Thymus (tissue), 11 donors: ENCODE data around the gene PRDM16. TPM values are rescaled to one million over a fixed set of nuclear protein-coding genes. Genes with fewer than 3 reads are reported as not detected.

ENCODE experiments used
- DNase-seq, 9 donors: peaks; one replicate each; pipeline ENCODE4 v3.0.0-alpha.2; 2013; ENCODE audit warnings: low spot score in 9 of 9, low read depth in 6 of 9, missing footprints in 1 of 9
- H3K27ac ChIP-seq, 2 donors: one replicate each; pipeline ENCODE4 v1.5.1; 2013; ENCODE audit warnings: control low read depth in 1 of 2, low read depth in 1 of 2, low read length in 1 of 2, mild to moderate bottlenecking in 1 of 2, moderate library complexity in 1 of 2
- H3K27me3 ChIP-seq, 2 donors: one replicate each; pipeline ENCODE4 v1.5.1; 2013; ENCODE audit warnings: low read length in 1 of 2; ENCODE audit not compliant: control insufficient read depth in 2 of 2, insufficient read depth in 1 of 2
- H3K36me3 ChIP-seq, 2 donors: one replicate each; pipeline ENCODE4 v1.5.1; 2013; ENCODE audit warnings: low read length in 1 of 2, mild to moderate bottlenecking in 1 of 2, moderate library complexity in 1 of 2; ENCODE audit not compliant: control insufficient read depth in 2 of 2, insufficient read depth in 2 of 2
- H3K4me1 ChIP-seq, 2 donors: one replicate each; pipeline ENCODE4 v1.5.1; 2013; ENCODE audit warnings: low read length in 2 of 2; ENCODE audit not compliant: control insufficient read depth in 2 of 2, insufficient read depth in 2 of 2
- H3K4me3 ChIP-seq, 2 donors: one replicate each; pipeline ENCODE4 v1.5.1; 2013; ENCODE audit warnings: low read length in 2 of 2, control low read depth in 1 of 2, mild to moderate bottlenecking in 1 of 2
- H3K9me3 ChIP-seq, 2 donors: one replicate each; pipeline ENCODE4 v1.5.1; 2013; ENCODE audit warnings: low read length in 1 of 2, mild to moderate bottlenecking in 1 of 2; ENCODE audit not compliant: control insufficient read depth in 2 of 2, insufficient read depth in 1 of 2
- WGBS: extraction: QIAGEN DNeasy Blood & Tissue Kit; methylation state at CpG from one replicate; pipeline ENCODE4 v1.1.7; 2013; 5-methylcytosine and 5-hydroxymethylcytosine counted together
- polyA plus RNA-seq: library from polyadenylated mRNA; stranded (reverse); fragments of 200-250 nt; gene quantifications from one replicate; pipeline ENCODE4 v1.2.3, GENCODE V29; 2013
- total RNA-seq: library from RNA; stranded (reverse); fragments of 120-200 nt; gene quantifications from one replicate; pipeline ENCODE4 v1.2.4, GENCODE V29; 2013
- donor health status: healthy.

Gene PRDM16
- total and polyA plus RNA-seq, 2 donors: 0.09 to 0.55 TPM

DNA sequence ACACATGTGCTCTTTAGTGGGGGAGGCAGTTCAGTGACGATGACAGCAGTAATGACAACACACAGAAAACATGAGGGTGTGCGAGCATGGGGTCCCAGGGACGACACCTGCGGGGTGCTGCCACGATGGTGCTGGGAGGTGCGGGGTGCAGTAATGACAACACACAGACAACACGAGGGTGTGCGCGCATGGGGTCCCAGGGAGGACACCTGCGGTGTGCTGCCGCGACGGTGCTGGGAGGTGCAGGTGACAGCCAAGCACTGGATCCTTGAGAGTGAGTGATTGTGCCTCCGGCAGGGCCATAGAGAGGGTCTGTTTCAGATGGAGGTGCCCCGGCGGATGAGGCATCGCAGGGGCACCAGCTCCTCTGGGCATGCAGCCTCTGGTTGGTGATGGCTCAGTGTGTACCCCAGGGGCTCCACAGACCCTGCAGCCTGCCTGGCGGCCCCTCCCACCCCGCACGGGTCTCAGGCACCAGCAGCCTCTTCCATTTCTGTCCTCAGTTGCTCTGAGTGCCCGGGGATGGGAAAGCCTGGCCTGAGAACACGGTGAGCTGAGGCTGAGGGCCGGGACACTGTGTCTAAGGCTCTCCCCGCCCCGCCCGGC, 193.8 kb downstream of the PRDM16 start:
- H3K4me3 ChIP-seq: no peak overlapping the region
- H3K27me3 ChIP-seq: no peaks in the 10 kb centered on the region
- WGBS: 92% methylated on average over 26 of the region's 26 CpGs
- H3K9me3 ChIP-seq: peaks cover 0 to 2% of the 10 kb centered on the region in 2 donors
- H3K4me1 ChIP-seq: no peaks in the 10 kb centered on the region
- DNase-seq: no peak
- no peak overlapping the region for H3K27ac ChIP-seq
- no peaks in the 10 kb centered on the region for H3K36me3 ChIP-seq

DNA sequence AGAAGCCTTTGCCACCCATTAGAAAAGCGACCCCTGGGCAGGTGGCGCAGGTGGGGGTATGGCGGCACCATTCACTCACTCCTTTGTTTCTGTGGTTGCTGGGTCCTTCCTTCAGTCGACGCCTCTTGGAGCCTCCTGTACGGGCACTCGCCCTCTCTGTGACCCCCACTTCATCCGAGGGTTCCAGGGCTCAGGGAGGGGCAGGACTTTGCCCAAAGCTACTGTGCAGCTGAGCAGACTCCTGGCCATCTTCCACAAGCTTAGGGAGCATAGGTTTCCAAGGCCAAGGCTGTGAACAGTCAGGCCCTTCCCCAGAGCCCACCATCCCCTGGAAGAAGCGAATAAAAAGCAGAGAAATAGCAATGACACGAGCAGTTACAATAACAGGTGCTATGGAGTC, 194.8 kb downstream of the PRDM16 start:
- no peak for DNase-seq
- Histone ChIP-seq H3K4me3 (no peak overlapping the region), H3K27ac (no peak overlapping the region), H3K36me3 (no peaks in the 10 kb centered on the region), H3K27me3 (no peaks in the 10 kb centered on the region), H3K4me1 (no peaks in the 10 kb centered on the region), H3K9me3 (peaks cover 0 to 2% of the 10 kb centered on the region in 2 donors)
- WGBS: 95% methylated on average over 10 of the region's 10 CpGs

DNA sequence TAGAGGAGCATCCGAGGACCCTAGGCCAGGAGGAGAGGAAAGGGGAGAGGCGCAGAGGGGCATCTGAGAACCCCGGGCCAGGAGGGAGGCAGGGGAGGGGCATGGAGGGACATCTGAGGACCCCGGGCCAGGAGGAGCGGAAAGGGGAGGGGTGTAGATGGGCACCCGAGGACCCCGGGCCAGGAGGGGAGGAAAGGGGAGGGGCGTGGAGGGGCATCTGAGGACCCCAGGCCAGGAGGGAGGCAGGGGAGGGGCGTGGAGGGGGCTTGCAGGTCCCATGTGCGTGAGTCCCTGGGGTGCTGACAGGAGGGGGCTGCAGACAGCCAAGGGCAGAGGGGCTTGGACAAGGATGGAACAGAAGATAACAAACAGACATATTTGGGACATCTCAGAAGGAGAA, 195.5 kb downstream of the PRDM16 start:
- peaks cover 0 to 2% of the 10 kb centered on the region in 2 donors for H3K9me3 ChIP-seq
- no peak overlapping the region for H3K27ac ChIP-seq
- no peak for DNase-seq
- no peaks in the 10 kb centered on the region for H3K27me3 ChIP-seq
- H3K36me3 ChIP-seq: no peaks in the 10 kb centered on the region
- 92% methylated on average over 10 of the region's 10 CpGs for WGBS
- H3K4me3 ChIP-seq: no peak overlapping the region
- H3K4me1 ChIP-seq: no peaks in the 10 kb centered on the region

DNA sequence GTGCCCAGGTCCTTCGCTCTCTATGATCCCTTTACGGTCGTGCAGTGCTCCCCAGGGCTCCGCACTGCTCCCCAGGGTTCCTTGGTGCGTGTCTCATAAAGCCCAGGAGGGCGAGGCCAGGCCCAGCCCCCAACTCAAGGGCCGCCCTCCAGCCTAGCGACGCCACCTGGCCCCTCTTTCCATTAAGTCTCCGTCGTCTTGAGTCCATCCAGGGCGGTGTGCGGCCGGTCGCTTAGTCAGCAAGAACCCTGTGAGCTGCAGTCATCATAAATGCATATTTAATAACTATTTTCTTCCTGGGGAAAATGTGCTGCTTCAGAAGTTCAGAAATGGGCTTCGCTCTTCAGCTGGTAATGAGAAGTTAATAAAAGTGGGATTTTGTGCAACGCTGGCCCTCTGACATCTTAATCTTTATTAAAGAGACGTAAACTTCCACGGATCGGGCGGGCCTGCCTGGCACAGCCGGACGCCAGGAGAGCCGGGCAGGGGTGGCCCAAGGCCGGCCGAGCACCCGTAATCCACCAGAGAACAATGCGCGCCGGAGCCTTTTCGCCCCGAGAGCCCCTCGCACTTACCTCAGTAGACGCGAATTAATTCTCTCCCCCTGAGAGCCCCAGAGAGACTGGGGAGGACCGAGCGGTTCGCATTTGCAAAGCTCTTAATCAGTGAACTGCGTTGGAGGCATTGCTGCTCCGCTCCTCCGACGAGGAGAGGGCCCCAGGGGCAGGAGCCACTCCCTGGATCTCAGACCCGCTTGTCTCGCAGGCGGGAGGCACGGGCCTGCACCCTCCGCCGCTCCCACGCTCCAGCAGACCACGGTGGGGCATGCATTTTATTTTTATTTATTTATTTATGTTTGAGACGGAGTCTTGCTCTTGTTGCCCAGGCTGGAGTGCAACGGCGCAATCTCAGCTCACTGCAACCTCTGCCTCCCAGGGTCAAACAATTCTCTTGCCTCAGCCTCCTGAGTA, 197.1 kb downstream of the PRDM16 start:
- Histone ChIP-seq H3K9me3 (peaks cover 0 to 2% of the 10 kb centered on the region in 2 donors), H3K4me3 (no peak overlapping the region), H3K4me1 (no peaks in the 10 kb centered on the region), H3K27me3 (no peaks in the 10 kb centered on the region), H3K36me3 (no peaks in the 10 kb centered on the region), H3K27ac (no peak overlapping the region)
- no peak for DNase-seq
- 93% methylated on average over 53 of the region's 53 CpGs for WGBS

DNA sequence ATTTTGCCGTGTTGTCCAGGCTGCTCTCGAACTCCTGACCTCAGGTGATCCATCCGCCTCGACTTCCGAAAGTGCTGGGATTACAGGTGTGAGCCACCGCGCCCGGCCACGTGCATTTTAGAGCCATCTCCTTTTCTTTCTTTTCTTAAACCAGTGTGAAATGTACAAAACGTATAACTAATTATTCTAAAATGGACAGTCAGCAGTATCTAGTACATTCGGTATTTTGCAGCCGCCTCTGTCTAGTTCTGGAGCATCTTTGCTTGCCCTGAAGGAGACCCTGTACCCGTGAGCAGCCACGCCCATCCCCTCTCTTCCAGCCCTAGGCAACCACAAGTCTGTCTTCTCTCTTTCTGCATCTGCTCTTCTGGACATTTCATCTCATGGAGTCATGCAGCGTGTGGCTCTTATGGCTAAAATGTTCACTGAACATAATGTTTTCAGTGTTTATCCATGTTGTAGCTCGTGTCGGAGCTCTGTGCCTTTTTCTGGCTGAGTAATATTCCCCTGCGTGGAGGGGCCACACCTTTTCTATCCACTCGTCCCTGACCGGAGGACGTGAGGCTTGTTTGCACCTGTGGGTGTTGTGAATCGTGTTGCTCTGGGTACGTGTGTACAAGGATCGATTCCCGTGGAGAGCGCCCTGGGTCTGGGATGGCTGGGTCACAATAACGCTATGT, 198.0 kb downstream of the PRDM16 start:
- WGBS: 94% methylated on average over 27 of the region's 27 CpGs
- DNase-seq: no peak
- H3K27me3 ChIP-seq: no peaks in the 10 kb centered on the region
- H3K9me3 ChIP-seq: peaks cover 0 to 2% of the 10 kb centered on the region in 2 donors
- no peaks in the 10 kb centered on the region for H3K36me3 ChIP-seq
- no peaks in the 10 kb centered on the region for H3K4me1 ChIP-seq
- no peak overlapping the region for H3K4me3 ChIP-seq
- no peak overlapping the region for H3K27ac ChIP-seq

DNA sequence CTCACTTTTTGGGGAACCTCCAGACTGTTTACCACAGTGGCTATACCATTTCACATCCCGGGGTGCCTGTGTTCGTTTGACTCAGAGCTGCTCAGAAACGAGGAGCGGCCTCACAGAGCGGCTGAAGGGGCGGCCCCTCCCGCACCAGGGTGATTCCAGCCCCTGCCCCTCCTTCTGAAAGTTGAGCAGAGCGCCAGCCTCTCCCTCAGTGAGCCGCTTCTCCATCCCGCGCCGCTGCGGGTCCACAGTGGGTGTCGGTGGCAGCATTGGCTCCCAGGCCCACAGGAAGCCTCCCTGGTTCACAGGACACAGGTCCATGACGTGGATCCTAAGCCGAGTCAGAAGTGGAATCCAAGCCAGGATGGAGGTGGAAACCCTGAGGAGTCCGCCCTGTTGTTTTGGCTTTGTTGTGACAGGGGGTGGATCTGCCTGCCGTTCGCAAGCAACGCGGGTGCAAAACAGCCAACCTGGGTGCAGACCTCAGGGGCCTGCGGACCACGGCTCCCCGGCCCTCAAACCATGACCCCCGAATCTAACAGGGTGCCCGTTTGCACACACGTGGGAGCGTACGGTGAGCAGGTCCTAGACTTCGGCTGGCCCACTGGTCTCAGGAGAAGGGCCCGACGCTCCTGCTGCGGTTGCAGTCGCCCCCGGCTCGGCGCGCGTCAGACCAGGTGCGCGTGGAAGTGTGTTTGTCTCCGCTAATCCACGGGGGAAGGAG, 198.7 kb downstream of the PRDM16 start:
- H3K27ac ChIP-seq: no peak overlapping the region
- no peaks in the 10 kb centered on the region for H3K4me1 ChIP-seq
- DNase-seq: no peak
- WGBS: 96% methylated on average over 43 of the region's 43 CpGs
- H3K27me3 ChIP-seq: no peaks in the 10 kb centered on the region
- peaks cover 0 to 2% of the 10 kb centered on the region in 2 donors for H3K9me3 ChIP-seq
- H3K36me3 ChIP-seq: no peaks in the 10 kb centered on the region
- H3K4me3 ChIP-seq: no peak overlapping the region

DNA sequence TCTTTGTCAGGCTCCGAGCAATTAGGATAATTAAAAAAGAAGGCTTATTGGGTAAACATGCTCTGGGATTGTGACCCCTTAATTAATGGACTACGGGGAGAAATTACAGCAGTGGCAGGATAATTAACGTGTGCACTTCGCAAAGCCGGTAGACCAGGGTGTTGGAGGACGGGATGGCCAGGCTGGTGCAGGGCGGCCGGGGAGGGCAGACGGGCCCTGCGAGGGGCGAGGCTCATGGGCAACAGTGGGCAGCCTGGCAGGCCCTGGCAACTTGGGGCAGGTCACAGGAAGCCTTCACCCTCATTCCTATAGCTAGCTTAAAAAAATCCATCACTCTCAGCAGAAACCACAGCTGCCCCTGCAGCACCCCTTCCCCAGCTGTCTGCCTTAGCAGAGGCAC, 199.3 kb downstream of the PRDM16 start:
- Histone ChIP-seq H3K9me3 (peaks cover 0 to 2% of the 10 kb centered on the region in 2 donors), H3K27ac (no peak overlapping the region), H3K4me3 (no peak overlapping the region), H3K36me3 (no peaks in the 10 kb centered on the region), H3K4me1 (no peaks in the 10 kb centered on the region), H3K27me3 (no peaks in the 10 kb centered on the region)
- WGBS: 95% methylated on average over 11 of the region's 11 CpGs
- no peak for DNase-seq

DNA sequence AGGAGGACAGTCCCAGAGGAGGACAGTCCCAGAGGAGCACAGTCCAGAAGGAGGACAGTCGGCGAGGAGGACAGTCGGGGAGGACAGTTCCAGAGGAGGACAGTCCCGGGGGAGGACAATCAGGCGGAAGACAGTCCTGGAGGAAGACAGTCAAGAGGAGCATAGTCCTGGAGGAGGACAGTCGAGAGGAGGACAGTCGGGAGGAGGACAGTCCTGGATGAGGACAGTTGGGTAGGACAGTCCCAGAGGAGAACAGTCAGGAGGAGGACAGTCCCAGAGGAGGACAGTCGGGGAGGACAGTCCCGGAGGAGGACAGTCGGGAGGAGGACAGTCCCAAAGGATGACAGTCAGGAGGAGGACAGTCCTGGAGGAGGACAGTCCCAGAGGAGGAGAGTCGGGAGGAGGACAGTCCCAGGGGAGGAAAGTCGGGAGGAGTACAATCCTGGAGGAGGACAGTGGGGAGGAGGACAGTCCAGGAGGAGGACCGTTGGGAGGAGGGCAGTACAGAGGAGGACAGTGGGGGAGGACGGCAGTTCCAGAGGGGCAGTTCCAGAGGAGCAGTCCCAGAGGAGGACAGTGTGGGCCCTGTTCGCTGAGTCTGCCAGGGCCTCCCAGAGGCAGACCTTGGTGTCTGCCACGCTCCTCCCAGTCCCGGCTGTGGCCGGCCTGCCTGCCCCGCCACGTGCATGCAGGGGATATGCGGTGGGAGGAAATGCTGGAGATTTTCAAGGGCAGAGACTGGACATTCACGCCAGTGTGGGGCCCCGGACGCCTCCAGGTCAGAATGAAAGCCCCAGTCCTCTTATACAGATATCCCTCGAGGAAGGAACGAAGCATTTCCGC, 201.6 kb downstream of the PRDM16 start:
- Histone ChIP-seq H3K4me3 (no peak overlapping the region), H3K4me1 (no peaks in the 10 kb centered on the region), H3K36me3 (no peaks in the 10 kb centered on the region), H3K27me3 (no peaks in the 10 kb centered on the region), H3K27ac (no peak overlapping the region), H3K9me3 (no peaks in the 10 kb centered on the region)
- WGBS: 92% methylated on average over 27 of the region's 27 CpGs
- DNase-seq: no peak
